CD14-positive monocyte (primary cell): Measurements from ENCODE around the gene NELFA. TPM values are rescaled to one million over a fixed set of nuclear protein-coding genes. Genes with fewer than 3 reads are reported as not detected.

Source experiments
- DNase-seq, 3 donors: peaks; one replicate each; pipeline ENCODE4 v3.0.0-alpha.2; 2011 to 2022
- H2AFZ ChIP-seq: 2 replicates; pipeline ENCODE4 v1.6.0; 2012; ENCODE audit warnings: mild to moderate bottlenecking, low read depth, low read length, inconsistent platforms; ENCODE audit not compliant: insufficient read depth, poor library complexity, severe bottlenecking
- H3K27ac ChIP-seq, 2 donors: 1 replicate in 1 of 2; 2 replicates in 1 of 2; pipeline ENCODE4 v1.5.1; 2012 to 2013; ENCODE audit warnings: low read length in 2 of 2, control low read depth in 1 of 2, inconsistent platforms in 1 of 2, low read depth in 1 of 2, mild to moderate bottlenecking in 1 of 2
- H3K27me3 ChIP-seq, 2 donors: one replicate each; pipeline versions ENCODE4 v1.6.0 to v1.6.1; 2011 to 2013; ENCODE audit warnings: low read length in 2 of 2; ENCODE audit not compliant: control insufficient read depth in 2 of 2, insufficient read depth in 2 of 2
- H3K36me3 ChIP-seq, 2 donors: replicated peaks in 1 of 2; 1 replicate in 1 of 2; 2 replicates in 1 of 2; pipeline versions ENCODE4 v1.5.1 to v1.6.1; 2012 to 2013; ENCODE audit warnings: low read length in 2 of 2, control low read depth in 1 of 2, inconsistent platforms in 1 of 2, mild to moderate bottlenecking in 1 of 2; ENCODE audit not compliant: insufficient read depth in 2 of 2, control insufficient read depth in 1 of 2
- H3K4me1 ChIP-seq, 2 donors: 1 replicate in 1 of 2; 2 replicates in 1 of 2; pipeline versions ENCODE4 v1.5.1 to v1.6.1; 2012 to 2013; ENCODE audit warnings: low read length in 2 of 2, control low read depth in 1 of 2, inconsistent platforms in 1 of 2, mild to moderate bottlenecking in 1 of 2, moderate library complexity in 1 of 2; ENCODE audit not compliant: insufficient read depth in 2 of 2, control insufficient read depth in 1 of 2
- H3K4me2 ChIP-seq: replicated peaks from 2 replicates; pipeline ENCODE3; 2012; ENCODE audit warnings: low read length, moderate library complexity, mild to moderate bottlenecking; ENCODE audit not compliant: poor library complexity, severe bottlenecking; ENCODE audit errors: extremely low read depth
- H3K4me3 ChIP-seq, 3 experiments: fragments of 200-600 bp in 1 of 3; sonication (generic) in 1 of 3; replicated peaks in 1 of 3; 1 replicate in 2 of 3; 2 replicates in 1 of 3; pipeline ENCODE4 v1.5.1; 2011 to 2013; ENCODE audit warnings: low read length in 3 of 3, mild to moderate bottlenecking in 3 of 3, control low read depth in 2 of 3, low read depth in 2 of 3, inconsistent platforms in 1 of 3, moderate library complexity in 1 of 3
- H3K79me2 ChIP-seq: 2 replicates; pipeline ENCODE4 v1.6.0; 2012; ENCODE audit warnings: mild to moderate bottlenecking, control low read depth, inconsistent platforms, low read length, moderate library complexity; ENCODE audit not compliant: insufficient read depth
- H3K9ac ChIP-seq: 2 replicates; pipeline ENCODE4 v1.6.0; 2017; ENCODE audit warnings: low read length, mild to moderate bottlenecking; ENCODE audit not compliant: insufficient read depth, poor library complexity, severe bottlenecking
- H3K9me3 ChIP-seq, 2 donors: replicated peaks in 1 of 2; 1 replicate in 1 of 2; 2 replicates in 1 of 2; pipeline versions ENCODE4 v1.5.1 to v1.6.1; 2012 to 2013; ENCODE audit warnings: low read length in 2 of 2, control low read depth in 1 of 2; ENCODE audit not compliant: control insufficient read depth in 1 of 2, insufficient read depth in 1 of 2
- H4K20me1 ChIP-seq: 2 replicates; pipeline ENCODE4 v1.6.0; 2012; ENCODE audit warnings: mild to moderate bottlenecking, low read length, control low read depth, moderate library complexity; ENCODE audit not compliant: insufficient read depth
- H3K27ac Mint-ChIP-seq, 7 donors: one replicate each; pipeline ENCODE4 v1.8.0; 2020; ENCODE audit warnings: mild to moderate bottlenecking in 7 of 7, mixed read lengths in 7 of 7, moderate library complexity in 6 of 7, inconsistent platforms in 2 of 7
- H3K27me3 Mint-ChIP-seq, 3 donors: one replicate each; pipeline ENCODE4 v1.8.0; 2021 to 2022; ENCODE audit warnings: low read depth in 3 of 3, mild to moderate bottlenecking in 3 of 3, mixed read lengths in 3 of 3, moderate library complexity in 3 of 3, inconsistent platforms in 1 of 3
- H3K36me3 Mint-ChIP-seq, 2 donors: one replicate each; pipeline ENCODE4 v1.8.0; 2020; ENCODE audit warnings: mixed read lengths in 2 of 2, inconsistent platforms in 1 of 2, mild to moderate bottlenecking in 1 of 2
- H3K4me1 Mint-ChIP-seq: one replicate; pipeline ENCODE4 v1.8.0; 2020; ENCODE audit warnings: mild to moderate bottlenecking, mixed read lengths
- H3K4me3 Mint-ChIP-seq, 2 donors: one replicate each; pipeline ENCODE4 v1.8.0; 2020; ENCODE audit warnings: mild to moderate bottlenecking in 2 of 2, mixed read lengths in 2 of 2, moderate library complexity in 1 of 2
- H3K9me3 Mint-ChIP-seq, 7 donors: one replicate each; pipeline ENCODE4 v1.8.0; 2020 to 2022; ENCODE audit warnings: mixed read lengths in 7 of 7, mild to moderate bottlenecking in 6 of 7, moderate library complexity in 6 of 7, inconsistent platforms in 2 of 7
- CTCF ChIP-seq: fragments of 200-600 bp; IDR thresholded peaks from one replicate; pipeline ENCODE4 v1.8.0; 2022; ENCODE audit warnings: antibody characterized with exemption, mild to moderate bottlenecking
- WGBS: methylation state at CpG from one replicate; pipeline ENCODE4 v1.1.5; 2013; ENCODE audit warnings: missing lambda C conversion rate; ENCODE audit not compliant: insufficient coverage; 5-methylcytosine and 5-hydroxymethylcytosine counted together
- intact Hi-C, 2 donors: fragments of 100-400 bp; cut with micrococcal nuclease; formaldehyde crosslinking; loops; one replicate each; pipeline versions ENCODE4 v1.15.0 to v1.15.1; 2023
- polyA plus RNA-seq, 3 donors: library from polyadenylated mRNA; depleted of rRNA in 1 of 3; unstranded in 2 of 3; stranded (reverse) in 1 of 3; fragments of 300-500 nt in 2 of 3; fragments of >200 nt in 1 of 3; fragmentation: Illumina TruSeq in 2 of 3; gene quantifications; 1 replicate in 2 of 3; 2 replicates in 1 of 3; pipeline ENCODE4 v1.2.3, GENCODE V29; 2012 to 2021

NELFA gene
- polyA plus RNA-seq, 3 donors, result 10.0 to 22.1 (median 10.5) TPM

GRCh38 chr4:1987721-1988326 lies 20.9 kb downstream of the NELFA start:
- DNase-seq, result no peak
- TF ChIP-seq CTCF, result no peak
- WGBS, result 97% methylated on average over 25 of the region's 26 CpGs
- Histone ChIP-seq H3K4me3 (no peak overlapping the region), H3K9ac (no peak overlapping the region), H3K9me3 (no peaks in the 10 kb centered on the region), H3K4me1 (no peaks in the 10 kb centered on the region), H3K79me2 (peaks cover 10% of the 10 kb centered on the region), H3K4me2 (no peak overlapping the region), H3K27ac (no peak overlapping the region), H4K20me1 (peaks cover 34% of the 10 kb centered on the region), H2AFZ (no peak overlapping the region), H3K36me3 (peaks cover 84 to 92% of the 10 kb centered on the region in 2 donors), H3K27me3 (no peaks in the 10 kb centered on the region)
- H3K27me3 Mint-ChIP-seq, result no peaks in the 10 kb centered on the region
- H3K9me3 Mint-ChIP-seq, result no peaks in the 10 kb centered on the region
- no peak overlapping the region for H3K27ac Mint-ChIP-seq
- no peak overlapping the region for H3K4me3 Mint-ChIP-seq
- intact Hi-C loops, result no loop called here
- H3K4me1 Mint-ChIP-seq, result no peaks in the 10 kb centered on the region
- H3K36me3 Mint-ChIP-seq, result peaks cover 65 to 87% of the 10 kb centered on the region in 2 donors

- no peak overlapping the region for H3K4me3 Mint-ChIP-seq
- H3K4me2 ChIP-seq, result no peak overlapping the region
- H3K27me3 Mint-ChIP-seq, result no peaks in the 10 kb centered on the region
- no peaks in the 10 kb centered on the region for H3K4me1 Mint-ChIP-seq
- peaks cover 89 to 98% of the 10 kb centered on the region in 2 donors for H3K36me3 ChIP-seq
- peaks cover 28% of the 10 kb centered on the region for H4K20me1 ChIP-seq
- peaks cover 70 to 91% of the 10 kb centered on the region in 2 donors for H3K36me3 Mint-ChIP-seq
- H3K4me3 ChIP-seq, result no peak overlapping the region
- peaks cover 6% of the 10 kb centered on the region for H3K79me2 ChIP-seq
- no peak for TF ChIP-seq CTCF
- no peak overlapping the region for H2AFZ ChIP-seq
- no peak overlapping the region for H3K27ac ChIP-seq
- no peak for DNase-seq
- no peaks in the 10 kb centered on the region for H3K4me1 ChIP-seq
- WGBS, result 96% methylated on average over 19 of the region's 19 CpGs
- no peak overlapping the region for H3K27ac Mint-ChIP-seq
- intact Hi-C loops, result no loop called here
- H3K9ac ChIP-seq, result no peak overlapping the region
- no peaks in the 10 kb centered on the region for H3K27me3 ChIP-seq
- no peaks in the 10 kb centered on the region for H3K9me3 ChIP-seq
- no peaks in the 10 kb centered on the region for H3K9me3 Mint-ChIP-seq
Observed at GRCh38 chr4:1987296-1987695, 21.5 kb downstream of the NELFA start.
